Head of caudate nucleus (tissue), 42 donors: ENCODE data around the gene POFUT1.

ENCODE experiments used
- DNase-seq, 42 donors: peaks; one replicate each; pipeline versions ENCODE4 v3.0.0 to v3.0.0-alpha.2; 2020 to 2021; ENCODE audit warnings: mixed read lengths in 7 of 42
- intact Hi-C: fragments of 100-400 bp; cut with DNase I; formaldehyde crosslinking; loops from one replicate; pipeline ENCODE4 v1.15.0; 2022

The POFUT1 gene

GRCh38 chr20:32227744-32228688 is 20.3 kb downstream of the POFUT1 start:
- DNase-seq = peak in 9 of 42 donors; percentile 7 to 44 (median 18)
- intact Hi-C loops = no loop called here

- DNase-seq = no peak
- intact Hi-C loops = no loop called here
These were observed 21.6 kb downstream of the POFUT1 start for GRCh38 chr20:32229251-32229747.

GRCh38 chr20:32230707-32231106 is 23.0 kb downstream of the POFUT1 start:
- DNase-seq = no peak
- intact Hi-C loops = no loop called here

- no peak for DNase-seq
- intact Hi-C loops = no loop called here
These were observed 23.6 kb downstream of the POFUT1 start for GRCh38 chr20:32231245-32231644.

GRCh38 chr20:32231847-32232246 is 24.2 kb downstream of the POFUT1 start:
- intact Hi-C loops = no loop called here
- DNase-seq = peak in 13 of 42 donors; percentile 7 to 52 (median 24)

- DNase-seq = no peak
- intact Hi-C loops = no loop called here
These were observed 24.7 kb downstream of the POFUT1 start for GRCh38 chr20:32232326-32232886.

- intact Hi-C loops = no loop called here
- DNase-seq = no peak
These were observed 25.6 kb downstream of the POFUT1 start for GRCh38 chr20:32233286-32233685.

- DNase-seq = no peak
- intact Hi-C loops = no loop called here
These were observed 26.6 kb downstream of the POFUT1 start for GRCh38 chr20:32234135-32234808.

- DNase-seq = peak in 1 of 42 donors; percentile 44
- intact Hi-C loops = no loop called here
These were observed 27.8 kb downstream of the POFUT1 start for GRCh38 chr20:32235331-32236047.

- intact Hi-C loops = no loop called here
- no peak for DNase-seq
These were observed 28.4 kb downstream of the POFUT1 start for GRCh38 chr20:32236048-32236533.

- DNase-seq = no peak
- intact Hi-C loops = no loop called here
These were observed 29.1 kb downstream of the POFUT1 start for GRCh38 chr20:32236819-32237218.

- no peak for DNase-seq
- intact Hi-C loops = no loop called here
These were observed 29.7 kb downstream of the POFUT1 start for GRCh38 chr20:32237419-32237818.

GRCh38 chr20:32238483-32239425 is 31.1 kb downstream of the POFUT1 start:
- DNase-seq = no peak
- intact Hi-C loops = no loop called here

- intact Hi-C loops = no loop called here
- no peak for DNase-seq
These were observed 32.5 kb downstream of the POFUT1 start for GRCh38 chr20:32240205-32240604.

- intact Hi-C loops = no loop called here
- no peak for DNase-seq
These were observed 34.1 kb downstream of the POFUT1 start for GRCh38 chr20:32241807-32242206.

GRCh38 chr20:32244150-32244823 is 36.6 kb downstream of the POFUT1 start:
- DNase-seq = no peak
- intact Hi-C loops = no loop called here

GRCh38 chr20:32244959-32245358 is 37.3 kb downstream of the POFUT1 start:
- DNase-seq = no peak
- intact Hi-C loops = no loop called here
